Measurements from ENCODE around the gene LMF1. TPM values are rescaled to one million over a fixed set of nuclear protein-coding genes. Genes with fewer than 3 reads are reported as not detected.

The LMF1 gene
- total and polyA plus RNA-seq, 9 of the 15 experiments (the other 6 are each of a cell fraction or from before 2014, with no cell fraction given): 0.11 to 1.6 (median 0.55) TPM; not detected in 1

DNA sequence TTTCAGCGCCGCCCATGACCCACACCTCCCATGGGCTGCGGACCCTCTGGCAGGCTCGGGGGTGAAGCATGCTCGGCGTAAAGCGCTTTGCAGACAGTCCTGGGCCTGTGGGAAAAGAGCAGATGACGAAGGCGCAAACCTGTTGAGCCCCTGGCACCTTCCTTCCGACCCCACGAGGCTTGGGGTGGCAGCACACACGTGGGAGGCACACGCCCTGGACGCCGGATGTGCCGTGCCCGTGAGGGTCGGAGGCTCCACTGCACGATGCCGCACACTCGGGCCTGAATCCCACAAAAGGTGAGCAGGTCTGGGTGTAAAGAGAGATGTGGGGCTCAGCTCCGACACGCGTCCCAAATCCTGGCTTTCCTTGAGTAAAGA, 71.1 kb downstream of the LMF1 start (continued):
- TF ChIP-seq CUX1 (CRISPR knock-in tag; IDR thresholded peaks at IDR 0.05): no peak
- TF ChIP-seq MAFK (IDR thresholded peaks at IDR 0.05; ENCODE audit: low read length): no peak
- no peak for TF ChIP-seq NBN (IDR thresholded peaks at IDR 0.05; ENCODE audit: low read depth)
- no peak for TF ChIP-seq PML (IDR thresholded peaks at IDR 0.05; ENCODE audit: low read length)
- no peak for TF ChIP-seq ZNF76 (CRISPR knock-in tag; IDR thresholded peaks at IDR 0.05; ENCODE audit: borderline replicate concordance)
- TF ChIP-seq UBTF (IDR thresholded peaks at IDR 0.05; ENCODE audit: borderline replicate concordance in 1 of 2, low read depth in 2 of 2, low read length in 2 of 2): no peak

Data from K562 (cell line).